HCT116 (cell line): Measurements from ENCODE around the gene GTF3C5. TPM values are rescaled to one million over a fixed set of nuclear protein-coding genes. Genes with fewer than 3 reads are reported as not detected.

Source experiments
- ATAC-seq: fragments of 200-7000 bp; cut with Tn5 transposase; 2 replicates; pipeline ENCODE4 v1.9.1; 2020; ENCODE audit warnings: mild to moderate bottlenecking, moderate library complexity
- BruUV-seq: library from RNA; stranded (reverse); fragments of 400-500 nt; replicated peaks from 2 replicates; lab custom pipeline; 2021; lab: Mats Ljungman, UMichigan
- CTCF ChIA-PET: fragments of 300-600 bp; sonication (Branson Sonifier 250); formaldehyde crosslinking; loops from one replicate; lab custom pipeline; 2021; ENCODE audit warnings: antibody characterized with exemption; lab: Charles Lee
- POLR2A ChIA-PET: fragments of 300-600, 350-600 bp; sonication (Branson Sonifier 250); formaldehyde crosslinking; loops from one replicate; lab custom pipeline; 2021; ENCODE audit warnings: antibody characterized with exemption; lab: Charles Lee
- RAD21 ChIA-PET, 2 experiments: fragments of 300-600 bp; sonication (Branson Sonifier 250); formaldehyde crosslinking; loops; one replicate each; lab custom pipeline; 2023; ENCODE audit warnings: low total read pairs in 2 of 2; ENCODE audit not compliant: uncharacterized antibody in 2 of 2, unreplicated experiment in 2 of 2, low non-redundant PET in 1 of 2; lab: Charles Lee
- DNase-seq: peaks from one replicate; pipeline ENCODE4 v3.0.0-alpha.2; 2010; ENCODE audit warnings: low read depth, low spot score
- H2AFZ ChIP-seq: fragments of 200-600 bp; shearing (Covaris generic), sonication (generic); 2 replicates; pipeline ENCODE4 v1.6.1; 2017; ENCODE audit warnings: low read depth, mixed run types, mixed read lengths, antibody characterized with exemption, low read length; ENCODE audit not compliant: poor library complexity, severe bottlenecking
- H3K27ac ChIP-seq: 2 replicates; pipeline ENCODE4 v1.5.1; 2012; ENCODE audit warnings: low read depth, low read length
- H3K27me3 ChIP-seq: fragments of 200-600 bp; sonication (generic); 2 replicates; pipeline ENCODE4 v1.6.1; 2016; ENCODE audit warnings: mixed run types, low read length, mixed read lengths; ENCODE audit not compliant: insufficient read depth
- H3K36me3 ChIP-seq, 2 experiments: fragments of 200-500 bp in 1 of 2; fragments of 200-600 bp in 1 of 2; sonication (Bioruptor generic) in 1 of 2; sonication (generic) in 1 of 2; 2 replicates each; pipeline versions ENCODE4 v1.5.1 to v1.6.1; 2014 to 2016; ENCODE audit warnings: low read length in 2 of 2, inconsistent platforms in 1 of 2, mixed read lengths in 1 of 2, mixed run types in 1 of 2; ENCODE audit not compliant: insufficient read depth in 2 of 2, control insufficient read depth in 1 of 2
- H3K4me1 ChIP-seq, 2 experiments: fragments of 200-600 bp in 1 of 2; sonication (generic) in 1 of 2; 2 replicates each; pipeline versions ENCODE4 v1.5.1 to v1.6.1; 2012 to 2017; ENCODE audit warnings: low read length in 2 of 2, inconsistent platforms in 1 of 2, mild to moderate bottlenecking in 1 of 2, mixed read lengths in 1 of 2, mixed run types in 1 of 2, moderate library complexity in 1 of 2; ENCODE audit not compliant: insufficient read depth in 2 of 2, control insufficient read depth in 1 of 2
- H3K4me2 ChIP-seq: fragments of 200-600 bp; sonication (generic); 2 replicates; pipeline ENCODE4 v1.6.1; 2017; ENCODE audit warnings: mixed run types, low read length, mixed read lengths
- H3K4me3 ChIP-seq, 2 experiments: fragments of 200-600 bp in 1 of 2; sonication (generic) in 1 of 2; replicated peaks in 1 of 2; 2 replicates each; pipeline ENCODE4 v1.5.1; 2011 to 2016; ENCODE audit warnings: low read length in 2 of 2, control low read depth in 1 of 2, low read depth in 1 of 2, mild to moderate bottlenecking in 1 of 2, mixed read lengths in 1 of 2, mixed run types in 1 of 2
- H3K79me2 ChIP-seq: fragments of 200-600 bp; sonication (generic); 2 replicates; pipeline ENCODE4 v1.6.1; 2017; ENCODE audit warnings: mild to moderate bottlenecking, mixed run types, low read length, moderate library complexity, mixed read lengths; ENCODE audit not compliant: insufficient read depth
- H3K9ac ChIP-seq: fragments of 200-600 bp; sonication (generic); 2 replicates; pipeline ENCODE4 v1.6.1; 2016; ENCODE audit warnings: low read length, mixed read lengths
- H3K9me2 ChIP-seq: fragments of 200-600 bp; sonication (generic), shearing (Covaris generic); 2 replicates; pipeline ENCODE4 v1.6.1; 2017; ENCODE audit warnings: mixed run types, mild to moderate bottlenecking, moderate library complexity; ENCODE audit not compliant: insufficient read depth
- H3K9me3 ChIP-seq, 2 experiments: fragments of 200-500 bp in 1 of 2; fragments of 200-600 bp in 1 of 2; sonication (Bioruptor generic) in 1 of 2; sonication (generic) in 1 of 2; 2 replicates each; pipeline ENCODE4 v1.6.1; 2014 to 2017; ENCODE audit warnings: low read length in 2 of 2, mixed read lengths in 2 of 2, inconsistent platforms in 1 of 2, low read depth in 1 of 2, mild to moderate bottlenecking in 1 of 2, mixed run types in 1 of 2, moderate library complexity in 1 of 2; ENCODE audit not compliant: control insufficient read depth in 1 of 2, insufficient read depth in 1 of 2
- H4K20me1 ChIP-seq: fragments of 200-600 bp; sonication (generic), shearing (Covaris generic); 2 replicates; pipeline ENCODE4 v1.6.1; 2017; ENCODE audit warnings: mixed run types, mild to moderate bottlenecking, moderate library complexity; ENCODE audit not compliant: insufficient read depth
- CEBPB ChIP-seq: IDR thresholded peaks from 2 replicates; pipeline ENCODE4 v1.6.1; 2012; ENCODE audit warnings: low read depth
- EGR1 ChIP-seq: IDR thresholded peaks from 2 replicates; pipeline ENCODE4 v1.6.1; 2012; ENCODE audit warnings: low read depth
- ELF1 ChIP-seq: IDR thresholded peaks from 2 replicates; pipeline ENCODE4 v1.6.1; 2012; ENCODE audit warnings: low read depth, borderline replicate concordance
- EZH2phosphoT487 ChIP-seq: fragments of 200-600 bp; IDR thresholded peaks from 2 replicates; pipeline ENCODE4 v1.6.1; 2018; ENCODE audit warnings: antibody characterized with exemption, borderline replicate concordance
- JUND ChIP-seq: IDR thresholded peaks from 2 replicates; pipeline ENCODE4 v1.6.1; 2012
- POLR2A ChIP-seq: IDR thresholded peaks from 2 replicates; pipeline ENCODE4 v1.7.0; 2011; ENCODE audit warnings: borderline replicate concordance; ENCODE audit not compliant: insufficient read depth, insufficient read length; ENCODE audit errors: extremely low read depth
- POLR2AphosphoS5 ChIP-seq: IDR thresholded peaks from 2 replicates; pipeline ENCODE4 v1.6.1; 2011; ENCODE audit warnings: mild to moderate bottlenecking, low read depth, low read length, moderate library complexity
- RAD21 ChIP-seq: IDR thresholded peaks from 2 replicates; pipeline ENCODE4 v1.6.1; 2012; ENCODE audit warnings: low read depth, mild to moderate bottlenecking
- SIN3A ChIP-seq: IDR thresholded peaks from 2 replicates; pipeline ENCODE4 v1.6.1; 2012; ENCODE audit warnings: low read depth
- SP1 ChIP-seq: IDR thresholded peaks from 2 replicates; pipeline ENCODE4 v1.6.1; 2012; ENCODE audit warnings: low read depth
- SRF ChIP-seq: IDR thresholded peaks from 2 replicates; pipeline ENCODE4 v1.6.1; 2012; ENCODE audit warnings: low read depth
- TCF7L2 ChIP-seq: IDR thresholded peaks from 2 replicates; pipeline ENCODE4 v1.7.0; 2011; ENCODE audit warnings: borderline replicate concordance, inconsistent platforms; ENCODE audit not compliant: insufficient read depth, insufficient read length; ENCODE audit errors: extremely low read depth
- YY1 ChIP-seq: IDR thresholded peaks from 2 replicates; pipeline ENCODE4 v1.6.1; 2011; ENCODE audit warnings: low read length, low read depth, moderate library complexity, mild to moderate bottlenecking; ENCODE audit not compliant: insufficient replicate concordance; ENCODE audit errors: extremely low read depth
- ZFX ChIP-seq: fragments of 450-650 bp; IDR thresholded peaks from 2 replicates; pipeline ENCODE4 v1.6.1; 2017
- ZNF274 ChIP-seq: fragments of 200-500 bp; sonication (Bioruptor generic); IDR thresholded peaks from 2 replicates; pipeline ENCODE4 v1.6.1; 2014; ENCODE audit warnings: mild to moderate bottlenecking, low read depth, low read length, inconsistent platforms
- intact Hi-C: fragments of 100-400 bp; cut with micrococcal nuclease; formaldehyde crosslinking; loops from 2 replicates; pipeline ENCODE4 v1.10.0; 2022
- total RNA-seq: library from RNA; stranded (reverse); gene quantifications from one replicate; pipeline ENCODE4 v1.2.1, GENCODE V29; 2021; ENCODE audit not compliant: unreplicated experiment
- TF ChIP-seq, protein P1 (sequence below), 3 experiments: fragments of 200-600 bp in 1 of 3; sonication (generic) in 1 of 3; IDR thresholded peaks in 2 of 3; conservative IDR thresholded peaks in 1 of 3; 2 replicates each; pipeline ENCODE4 v1.5.1; 2012 to 2017; ENCODE audit warnings: low read depth in 2 of 3, low read length in 2 of 3, antibody characterized with exemption in 1 of 3, borderline replicate concordance in 1 of 3, control low read depth in 1 of 3, mild to moderate bottlenecking in 1 of 3, mixed read lengths in 1 of 3, mixed run types in 1 of 3, moderate library complexity in 1 of 3; ENCODE audit not compliant: insufficient read depth in 1 of 3
- TF ChIP-seq, protein P2 (sequence below): IDR thresholded peaks from 2 replicates; pipeline ENCODE4 v1.6.1; 2012
- TF ChIP-seq, protein P3 (sequence below): IDR thresholded peaks from 2 replicates; pipeline ENCODE4 v1.6.1; 2012; ENCODE audit warnings: low read depth
- TF ChIP-seq, protein P4 (sequence below): IDR thresholded peaks from 2 replicates; pipeline ENCODE4 v1.6.1; 2011; ENCODE audit warnings: mild to moderate bottlenecking, low read length, moderate library complexity; ENCODE audit not compliant: insufficient replicate concordance; ENCODE audit errors: extremely low read depth
- TF ChIP-seq, protein P5 (sequence below): IDR thresholded peaks from 2 replicates; pipeline ENCODE4 v1.6.1; 2012

The GTF3C5 gene
- total RNA-seq, 1 experiment from 2014 or later = 95.1 TPM

DNA sequence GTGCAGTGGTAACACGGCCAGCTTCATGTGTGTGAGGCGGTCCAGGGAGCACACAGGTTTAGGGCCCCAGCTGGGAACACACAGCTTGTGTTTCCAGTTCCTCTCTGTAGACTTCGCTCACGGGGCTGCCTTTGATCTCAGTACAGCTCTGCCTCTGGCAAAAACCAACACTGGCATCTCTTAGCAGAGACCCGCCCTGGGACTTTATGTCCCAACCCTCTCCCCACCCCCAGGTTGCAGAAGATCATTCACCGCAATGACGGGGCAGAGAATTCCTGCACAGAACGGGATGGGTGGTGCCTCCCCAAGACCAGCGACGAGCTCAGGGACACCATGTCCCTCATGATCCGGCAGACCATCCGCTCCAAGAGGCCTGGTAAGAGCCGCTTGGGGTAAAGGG, 25.7 kb downstream of the GTF3C5 start:
- Histone ChIP-seq H3K4me2 (no peak overlapping the region), H3K27me3 (no peaks in the 10 kb centered on the region), H3K36me3 (peaks cover 23 to 32% of the 10 kb centered on the region in 2 experiments; a peak in 3 of 4 replicates), H4K20me1 (no peaks in the 10 kb centered on the region)
- intact Hi-C loops = no loop called here
- POLR2A ChIA-PET = no interaction called here
- TF ChIP-seq EGR1 (no peak), POLR2AphosphoS5 (no peak), SP1 (no peak), YY1 (no peak), TCF7L2 (no peak), CEBPB (no peak), ELF1 (no peak), SIN3A (no peak), JUND (no peak), POLR2A (no peak), SRF (no peak), ZFX (no peak), RAD21 (no peak), EZH2phosphoT487 (no peak), ZNF274 (no peak)
- TF ChIP-seq, protein P1, sequence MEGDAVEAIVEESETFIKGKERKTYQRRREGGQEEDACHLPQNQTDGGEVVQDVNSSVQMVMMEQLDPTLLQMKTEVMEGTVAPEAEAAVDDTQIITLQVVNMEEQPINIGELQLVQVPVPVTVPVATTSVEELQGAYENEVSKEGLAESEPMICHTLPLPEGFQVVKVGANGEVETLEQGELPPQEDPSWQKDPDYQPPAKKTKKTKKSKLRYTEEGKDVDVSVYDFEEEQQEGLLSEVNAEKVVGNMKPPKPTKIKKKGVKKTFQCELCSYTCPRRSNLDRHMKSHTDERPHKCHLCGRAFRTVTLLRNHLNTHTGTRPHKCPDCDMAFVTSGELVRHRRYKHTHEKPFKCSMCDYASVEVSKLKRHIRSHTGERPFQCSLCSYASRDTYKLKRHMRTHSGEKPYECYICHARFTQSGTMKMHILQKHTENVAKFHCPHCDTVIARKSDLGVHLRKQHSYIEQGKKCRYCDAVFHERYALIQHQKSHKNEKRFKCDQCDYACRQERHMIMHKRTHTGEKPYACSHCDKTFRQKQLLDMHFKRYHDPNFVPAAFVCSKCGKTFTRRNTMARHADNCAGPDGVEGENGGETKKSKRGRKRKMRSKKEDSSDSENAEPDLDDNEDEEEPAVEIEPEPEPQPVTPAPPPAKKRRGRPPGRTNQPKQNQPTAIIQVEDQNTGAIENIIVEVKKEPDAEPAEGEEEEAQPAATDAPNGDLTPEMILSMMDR (IDR thresholded peaks at IDR 0.05 in 2 of 3, conservative IDR thresholded peaks at IDR 0.05 in 1 of 3; ENCODE audit: borderline replicate concordance in 1 of 3, insufficient read depth in 1 of 3, low read depth in 2 of 3, low read length in 2 of 3) = no peak
- TF ChIP-seq, protein P2, sequence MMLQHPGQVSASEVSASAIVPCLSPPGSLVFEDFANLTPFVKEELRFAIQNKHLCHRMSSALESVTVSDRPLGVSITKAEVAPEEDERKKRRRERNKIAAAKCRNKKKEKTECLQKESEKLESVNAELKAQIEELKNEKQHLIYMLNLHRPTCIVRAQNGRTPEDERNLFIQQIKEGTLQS = no peak
- TF ChIP-seq, protein P3, sequence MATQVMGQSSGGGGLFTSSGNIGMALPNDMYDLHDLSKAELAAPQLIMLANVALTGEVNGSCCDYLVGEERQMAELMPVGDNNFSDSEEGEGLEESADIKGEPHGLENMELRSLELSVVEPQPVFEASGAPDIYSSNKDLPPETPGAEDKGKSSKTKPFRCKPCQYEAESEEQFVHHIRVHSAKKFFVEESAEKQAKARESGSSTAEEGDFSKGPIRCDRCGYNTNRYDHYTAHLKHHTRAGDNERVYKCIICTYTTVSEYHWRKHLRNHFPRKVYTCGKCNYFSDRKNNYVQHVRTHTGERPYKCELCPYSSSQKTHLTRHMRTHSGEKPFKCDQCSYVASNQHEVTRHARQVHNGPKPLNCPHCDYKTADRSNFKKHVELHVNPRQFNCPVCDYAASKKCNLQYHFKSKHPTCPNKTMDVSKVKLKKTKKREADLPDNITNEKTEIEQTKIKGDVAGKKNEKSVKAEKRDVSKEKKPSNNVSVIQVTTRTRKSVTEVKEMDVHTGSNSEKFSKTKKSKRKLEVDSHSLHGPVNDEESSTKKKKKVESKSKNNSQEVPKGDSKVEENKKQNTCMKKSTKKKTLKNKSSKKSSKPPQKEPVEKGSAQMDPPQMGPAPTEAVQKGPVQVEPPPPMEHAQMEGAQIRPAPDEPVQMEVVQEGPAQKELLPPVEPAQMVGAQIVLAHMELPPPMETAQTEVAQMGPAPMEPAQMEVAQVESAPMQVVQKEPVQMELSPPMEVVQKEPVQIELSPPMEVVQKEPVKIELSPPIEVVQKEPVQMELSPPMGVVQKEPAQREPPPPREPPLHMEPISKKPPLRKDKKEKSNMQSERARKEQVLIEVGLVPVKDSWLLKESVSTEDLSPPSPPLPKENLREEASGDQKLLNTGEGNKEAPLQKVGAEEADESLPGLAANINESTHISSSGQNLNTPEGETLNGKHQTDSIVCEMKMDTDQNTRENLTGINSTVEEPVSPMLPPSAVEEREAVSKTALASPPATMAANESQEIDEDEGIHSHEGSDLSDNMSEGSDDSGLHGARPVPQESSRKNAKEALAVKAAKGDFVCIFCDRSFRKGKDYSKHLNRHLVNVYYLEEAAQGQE = no peak
- TF ChIP-seq, protein P4, sequence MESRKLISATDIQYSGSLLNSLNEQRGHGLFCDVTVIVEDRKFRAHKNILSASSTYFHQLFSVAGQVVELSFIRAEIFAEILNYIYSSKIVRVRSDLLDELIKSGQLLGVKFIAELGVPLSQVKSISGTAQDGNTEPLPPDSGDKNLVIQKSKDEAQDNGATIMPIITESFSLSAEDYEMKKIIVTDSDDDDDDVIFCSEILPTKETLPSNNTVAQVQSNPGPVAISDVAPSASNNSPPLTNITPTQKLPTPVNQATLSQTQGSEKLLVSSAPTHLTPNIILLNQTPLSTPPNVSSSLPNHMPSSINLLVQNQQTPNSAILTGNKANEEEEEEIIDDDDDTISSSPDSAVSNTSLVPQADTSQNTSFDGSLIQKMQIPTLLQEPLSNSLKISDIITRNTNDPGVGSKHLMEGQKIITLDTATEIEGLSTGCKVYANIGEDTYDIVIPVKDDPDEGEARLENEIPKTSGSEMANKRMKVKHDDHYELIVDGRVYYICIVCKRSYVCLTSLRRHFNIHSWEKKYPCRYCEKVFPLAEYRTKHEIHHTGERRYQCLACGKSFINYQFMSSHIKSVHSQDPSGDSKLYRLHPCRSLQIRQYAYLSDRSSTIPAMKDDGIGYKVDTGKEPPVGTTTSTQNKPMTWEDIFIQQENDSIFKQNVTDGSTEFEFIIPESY = no peak
- TF ChIP-seq, protein P5, sequence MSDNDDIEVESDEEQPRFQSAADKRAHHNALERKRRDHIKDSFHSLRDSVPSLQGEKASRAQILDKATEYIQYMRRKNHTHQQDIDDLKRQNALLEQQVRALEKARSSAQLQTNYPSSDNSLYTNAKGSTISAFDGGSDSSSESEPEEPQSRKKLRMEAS = no peak
- TF ChIP-seq, all 23 proteins: peak for 0
- Histone ChIP-seq H3K9me3 (no peaks in the 10 kb centered on the region), H3K4me3 (no peak overlapping the region), H2AFZ (no peak overlapping the region), H3K9me2 (no peaks in the 10 kb centered on the region), H3K9ac (no peak overlapping the region), H3K27ac (no peak overlapping the region), H3K4me1 (peaks cover 0 to 2% of the 10 kb centered on the region in 2 experiments; a peak in 1 of 4 replicates), H3K79me2 (no peaks in the 10 kb centered on the region)
- CTCF ChIA-PET = no interaction called here
- no TSS peak for BruUV-seq
- ATAC-seq (no peak), DNase-seq (no peak)
- RAD21 ChIA-PET = no interaction called here
